GM12878 (cell line): ENCODE data around the gene MEIS1. TPM values are rescaled to one million over a fixed set of nuclear protein-coding genes. Genes with fewer than 3 reads are reported as not detected.

ENCODE experiments used
- ATAC-seq: fragments of 200-7000 bp; cut with Tn5 transposase; 3 replicates; pipeline ENCODE4 v1.9.1; 2020; ENCODE audit warnings: mild to moderate bottlenecking, moderate library complexity
- BruUV-seq: library from RNA; stranded (reverse); fragments of 400-500 nt; replicated peaks from 2 replicates; lab custom pipeline; 2021; lab: Mats Ljungman, UMichigan
- CTCF ChIA-PET: fragments of 300-600 bp; sonication (Branson Sonifier 250); formaldehyde crosslinking; extraction: SDS; loops from one replicate; lab custom pipeline; 2021; ENCODE audit warnings: inconsistent platforms; lab: Yijun Ruan, JAX
- POLR2A ChIA-PET: fragments of 350-600 bp; formaldehyde crosslinking; extraction: SDS; loops from one replicate; lab custom pipeline; 2021; ENCODE audit warnings: inconsistent platforms; lab: Charles Lee
- RAD21 ChIA-PET: fragments of 300-600 bp; sonication (Branson Sonifier 250); formaldehyde crosslinking; loops from one replicate; lab custom pipeline; 2023; ENCODE audit warnings: antibody characterized with exemption; ENCODE audit not compliant: unreplicated experiment; lab: Charles Lee
- SMC1A ChIA-PET: fragments of 300-600 bp; sonication (Branson Sonifier 250); formaldehyde crosslinking; loops from one replicate; lab custom pipeline; 2023; ENCODE audit not compliant: unreplicated experiment, uncharacterized antibody; lab: Charles Lee
- DNase-seq: peaks from one replicate; pipeline ENCODE4 v3.0.0-alpha.2; 2011; ENCODE audit warnings: low read depth, low spot score
- FAIRE-seq: peaks from 3 replicates; lab custom pipeline; 2011; peaks lifted over from hg19 to GRCh38; lab: Jason Lieb, UNC
- H2AFZ ChIP-seq: 2 replicates; pipeline ENCODE4 v1.6.0; 2011; ENCODE audit warnings: low read depth, low read length, control low read depth; ENCODE audit not compliant: control insufficient read depth
- H3K27ac ChIP-seq: 2 replicates; pipeline ENCODE4 v1.5.1; 2011; ENCODE audit warnings: control low read depth; ENCODE audit not compliant: control insufficient read depth, insufficient read depth
- H3K27me3 ChIP-seq, 2 experiments: replicated peaks in 1 of 2; 2 replicates each; pipeline versions ENCODE4 v1.6.0 to v1.6.1; 2011; ENCODE audit warnings: low read length in 1 of 2; ENCODE audit not compliant: control insufficient read depth in 2 of 2, insufficient read depth in 2 of 2
- H3K36me3 ChIP-seq, 2 experiments: 2 replicates each; pipeline ENCODE4 v1.5.1; 2011; ENCODE audit warnings: low read length in 1 of 2; ENCODE audit not compliant: control insufficient read depth in 2 of 2, insufficient read depth in 2 of 2
- H3K4me1 ChIP-seq: 2 replicates; pipeline ENCODE4 v1.6.1; 2011; ENCODE audit warnings: mild to moderate bottlenecking, low read length, moderate library complexity, mixed read lengths; ENCODE audit not compliant: control insufficient read depth, insufficient read depth
- H3K4me2 ChIP-seq: 2 replicates; pipeline ENCODE4 v1.6.0; 2011; ENCODE audit warnings: control low read depth; ENCODE audit not compliant: control insufficient read depth, insufficient read depth
- H3K4me3 ChIP-seq: fragments of 200-600 bp; sonication (generic); 2 replicates; pipeline ENCODE4 v1.5.1; 2016
- H3K79me2 ChIP-seq: 2 replicates; pipeline ENCODE4 v1.6.0; 2011; ENCODE audit warnings: low read length; ENCODE audit not compliant: control insufficient read depth, insufficient read depth
- H3K9ac ChIP-seq: 2 replicates; pipeline ENCODE4 v1.8.0; 2011; ENCODE audit warnings: low read length, control low read depth, mixed read lengths; ENCODE audit not compliant: control insufficient read depth, insufficient read depth
- H3K9me3 ChIP-seq: replicated peaks from 3 replicates; pipeline ENCODE4 v1.5.1; 2011; ENCODE audit warnings: mild to moderate bottlenecking, low read length; ENCODE audit not compliant: control insufficient read depth, insufficient read depth
- H4K20me1 ChIP-seq: 2 replicates; pipeline ENCODE4 v1.6.0; 2011; ENCODE audit not compliant: control insufficient read depth, insufficient read depth
- NR2F1 ChIP-seq: fragments of 450-650 bp; conservative IDR thresholded peaks from 2 replicates; pipeline ENCODE4 v1.6.1; 2017; ENCODE audit warnings: mild to moderate bottlenecking
- SMAD5 ChIP-seq: IDR thresholded peaks from 2 replicates; pipeline ENCODE4 v1.6.1; 2016; ENCODE audit warnings: antibody characterized with exemption, low read depth
- SRF ChIP-seq, 2 experiments: IDR thresholded peaks; 2 replicates each; pipeline ENCODE4 v1.6.1; 2011; ENCODE audit warnings: low read depth in 2 of 2, low read length in 2 of 2, mild to moderate bottlenecking in 1 of 2, moderate library complexity in 1 of 2
- STAT1 ChIP-seq: fragments of 450-650 bp; conservative IDR thresholded peaks from 2 replicates; pipeline ENCODE4 v1.6.1; 2014; ENCODE audit warnings: antibody characterized with exemption, mild to moderate bottlenecking
- SUZ12 ChIP-seq: fragments of 200-600 bp; sonication (generic); IDR thresholded peaks from one replicate; pipeline ENCODE4 v1.6.1; 2018; ENCODE audit warnings: antibody characterized with exemption, mild to moderate bottlenecking; ENCODE audit not compliant: unreplicated experiment
- TAF1 ChIP-seq: IDR thresholded peaks from 2 replicates; pipeline ENCODE4 v1.6.1; 2011; ENCODE audit warnings: mild to moderate bottlenecking, low read depth, low read length, borderline replicate concordance
- YBX1 ChIP-seq: fragments of 450-650 bp; IDR thresholded peaks from 2 replicates; pipeline ENCODE4 v1.6.1; 2016; ENCODE audit warnings: antibody characterized with exemption
- ZSCAN29 ChIP-seq: fragments of 450-650 bp; IDR thresholded peaks from 2 replicates; pipeline ENCODE4 v1.6.1; 2017; ENCODE audit warnings: mild to moderate bottlenecking, moderate library complexity
- WGBS: methylation state at CpG from one replicate; pipeline ENCODE4 v1.1.6; 2016; ENCODE audit warnings: low lambda C conversion rate; ENCODE audit not compliant: insufficient replicate concordance, insufficient coverage; ENCODE audit errors: missing lambda C conversion rate; 5-methylcytosine and 5-hydroxymethylcytosine counted together
- in situ Hi-C: fragments of 300-500 bp; cut with MboI; formaldehyde crosslinking; loops from 9 replicates; pipeline ENCODE4 v1.14.3; 2018; ENCODE audit warnings: mixed read lengths
- intact Hi-C: fragments of 100-400 bp; cut with micrococcal nuclease; formaldehyde crosslinking; loops from one replicate; pipeline ENCODE4 v1.14.2; 2022; ENCODE audit not compliant: unreplicated experiment
- polyA plus RNA-seq, 11 experiments: library from polyadenylated mRNA; depleted of rRNA in 4 of 11; unstranded in 6 of 11; stranded (reverse) in 5 of 11; fragments of >200 nt; fragmentation: Nextera tagmentation in 4 of 11; fragmentation: Illumina TruSeq in 1 of 11; extraction: Ambion mirVana in 4 of 11; extraction: Trizol in 1 of 11; gene quantifications; 1 replicate in 1 of 11; 2 replicates in 10 of 11; pipeline versions ENCODE4 v1.2.1 to v1.2.3, GENCODE V29; 2011 to 2016; ENCODE audit warnings: inconsistent platforms in 2 of 11, missing spikeins in 2 of 11, low read depth in 1 of 11
- total RNA-seq, 4 experiments: library from RNA; depleted of rRNA in 3 of 4; stranded (reverse); fragments of >200 nt in 3 of 4; fragmentation: Illumina TruSeq in 1 of 4; extraction: Trizol in 1 of 4; gene quantifications; 2 replicates each; pipeline versions ENCODE4 v1.2.1 to v1.2.3, GENCODE V29; 2013 to 2021
- TF ChIP-seq, protein P1 (sequence below): fragments of 450-650 bp; formaldehyde crosslinking; IDR thresholded peaks from 2 replicates; pipeline ENCODE4 v1.5.0; 2022; ENCODE audit warnings: mild to moderate bottlenecking, missing genetic modification characterization
- TF ChIP-seq, protein P2 (sequence below): fragments of 450-650 bp; IDR thresholded peaks from 2 replicates; pipeline ENCODE4 v1.6.1; 2017; ENCODE audit warnings: low read depth, mild to moderate bottlenecking, moderate library complexity
- TF ChIP-seq, protein P3 (sequence below): IDR thresholded peaks from 2 replicates; pipeline ENCODE4 v1.6.1; 2012; ENCODE audit warnings: low read depth, low read length, improper control_type of control experiment

Gene MEIS1
- total and polyA plus RNA-seq, 10 of the 15 experiments (the other 5 are each of a cell fraction or from before 2014, with no cell fraction given): 0.04 to 0.31 (median 0.14) TPM; not detected in 6

GRCh38 chr2:66583881-66584280 lies 149.0 kb downstream of the MEIS1 start:
- Histone ChIP-seq H3K9ac (no peak overlapping the region), H4K20me1 (no peaks in the 10 kb centered on the region), H3K27me3 (peaks cover 4 to 18% of the 10 kb centered on the region in 2 experiments), H3K4me1 (no peaks in the 10 kb centered on the region), H3K4me2 (no peak overlapping the region), H3K27ac (no peak overlapping the region), H3K4me3 (no peak overlapping the region), H3K36me3 (no peaks in the 10 kb centered on the region), H2AFZ (no peak overlapping the region), H3K9me3 (no peaks in the 10 kb centered on the region), H3K79me2 (no peaks in the 10 kb centered on the region)
- FAIRE-seq: no peak
- intact Hi-C loops: no loop called here
- RAD21 ChIA-PET: no interaction called here
- no peak for ATAC-seq
- BruUV-seq: no TSS peak
- TF ChIP-seq, protein P1, sequence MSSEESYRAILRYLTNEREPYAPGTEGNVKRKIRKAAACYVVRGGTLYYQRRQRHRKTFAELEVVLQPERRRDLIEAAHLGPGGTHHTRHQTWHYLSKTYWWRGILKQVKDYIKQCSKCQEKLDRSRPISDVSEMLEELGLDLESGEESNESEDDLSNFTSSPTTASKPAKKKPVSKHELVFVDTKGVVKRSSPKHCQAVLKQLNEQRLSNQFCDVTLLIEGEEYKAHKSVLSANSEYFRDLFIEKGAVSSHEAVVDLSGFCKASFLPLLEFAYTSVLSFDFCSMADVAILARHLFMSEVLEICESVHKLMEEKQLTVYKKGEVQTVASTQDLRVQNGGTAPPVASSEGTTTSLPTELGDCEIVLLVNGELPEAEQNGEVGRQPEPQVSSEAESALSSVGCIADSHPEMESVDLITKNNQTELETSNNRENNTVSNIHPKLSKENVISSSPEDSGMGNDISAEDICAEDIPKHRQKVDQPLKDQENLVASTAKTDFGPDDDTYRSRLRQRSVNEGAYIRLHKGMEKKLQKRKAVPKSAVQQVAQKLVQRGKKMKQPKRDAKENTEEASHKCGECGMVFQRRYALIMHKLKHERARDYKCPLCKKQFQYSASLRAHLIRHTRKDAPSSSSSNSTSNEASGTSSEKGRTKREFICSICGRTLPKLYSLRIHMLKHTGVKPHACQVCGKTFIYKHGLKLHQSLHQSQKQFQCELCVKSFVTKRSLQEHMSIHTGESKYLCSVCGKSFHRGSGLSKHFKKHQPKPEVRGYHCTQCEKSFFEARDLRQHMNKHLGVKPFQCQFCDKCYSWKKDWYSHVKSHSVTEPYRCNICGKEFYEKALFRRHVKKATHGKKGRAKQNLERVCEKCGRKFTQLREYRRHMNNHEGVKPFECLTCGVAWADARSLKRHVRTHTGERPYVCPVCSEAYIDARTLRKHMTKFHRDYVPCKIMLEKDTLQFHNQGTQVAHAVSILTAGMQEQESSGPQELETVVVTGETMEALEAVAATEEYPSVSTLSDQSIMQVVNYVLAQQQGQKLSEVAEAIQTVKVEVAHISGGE (CRISPR knock-in tag): no peak
- TF ChIP-seq SMAD5 (no peak), ZSCAN29 (no peak)
- CTCF ChIA-PET: no interaction called here
- DNase-seq: no peak
- SMC1A ChIA-PET: no interaction called here
- in situ Hi-C loops: no loop called here
- WGBS: 0% methylated on average over 5 of the region's 5 CpGs
- POLR2A ChIA-PET: no interaction called here

DNA sequence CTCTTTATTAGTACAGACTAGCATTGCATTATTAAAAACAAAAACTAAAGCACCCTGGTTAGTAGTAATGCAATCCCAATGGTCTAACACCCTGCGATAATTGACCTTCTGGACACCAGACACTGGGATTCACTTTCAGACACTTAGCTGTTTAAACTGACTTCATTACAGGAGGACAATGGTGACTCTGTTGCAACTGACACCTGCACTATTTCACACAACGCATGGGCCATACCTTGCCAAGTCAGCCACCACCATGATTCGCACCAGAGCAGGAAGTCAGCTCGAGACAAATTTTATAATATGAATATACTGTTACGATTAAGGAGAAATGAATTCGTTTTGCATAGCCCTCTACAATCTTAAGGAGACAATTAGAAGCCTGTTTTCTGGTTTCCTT lies 150.7 kb downstream of the MEIS1 start:
- Histone ChIP-seq H3K79me2 (no peaks in the 10 kb centered on the region), H3K4me3 (no peak overlapping the region), H3K9me3 (no peaks in the 10 kb centered on the region), H3K36me3 (no peaks in the 10 kb centered on the region), H3K9ac (no peak overlapping the region), H3K27ac (no peak overlapping the region), H2AFZ (no peak overlapping the region), H4K20me1 (no peaks in the 10 kb centered on the region), H3K4me2 (no peak overlapping the region), H3K27me3 (peaks cover 4 to 18% of the 10 kb centered on the region in 2 experiments), H3K4me1 (no peaks in the 10 kb centered on the region)
- RAD21 ChIA-PET: no interaction called here
- 19% methylated on average over 6 of the region's 6 CpGs for WGBS
- intact Hi-C loops: no loop called here
- SMC1A ChIA-PET: no interaction called here
- CTCF ChIA-PET: no interaction called here
- ATAC-seq: no peak
- FAIRE-seq: no peak
- in situ Hi-C loops: no loop called here
- no TSS peak for BruUV-seq
- POLR2A ChIA-PET: no interaction called here
- no peak for DNase-seq
- no peak for TF ChIP-seq SUZ12
- TF ChIP-seq, protein P2, sequence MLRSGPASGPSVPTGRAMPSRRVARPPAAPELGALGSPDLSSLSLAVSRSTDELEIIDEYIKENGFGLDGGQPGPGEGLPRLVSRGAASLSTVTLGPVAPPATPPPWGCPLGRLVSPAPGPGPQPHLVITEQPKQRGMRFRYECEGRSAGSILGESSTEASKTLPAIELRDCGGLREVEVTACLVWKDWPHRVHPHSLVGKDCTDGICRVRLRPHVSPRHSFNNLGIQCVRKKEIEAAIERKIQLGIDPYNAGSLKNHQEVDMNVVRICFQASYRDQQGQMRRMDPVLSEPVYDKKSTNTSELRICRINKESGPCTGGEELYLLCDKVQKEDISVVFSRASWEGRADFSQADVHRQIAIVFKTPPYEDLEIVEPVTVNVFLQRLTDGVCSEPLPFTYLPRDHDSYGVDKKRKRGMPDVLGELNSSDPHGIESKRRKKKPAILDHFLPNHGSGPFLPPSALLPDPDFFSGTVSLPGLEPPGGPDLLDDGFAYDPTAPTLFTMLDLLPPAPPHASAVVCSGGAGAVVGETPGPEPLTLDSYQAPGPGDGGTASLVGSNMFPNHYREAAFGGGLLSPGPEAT: no peak
- no peak for TF ChIP-seq YBX1
- TF ChIP-seq, protein P3, sequence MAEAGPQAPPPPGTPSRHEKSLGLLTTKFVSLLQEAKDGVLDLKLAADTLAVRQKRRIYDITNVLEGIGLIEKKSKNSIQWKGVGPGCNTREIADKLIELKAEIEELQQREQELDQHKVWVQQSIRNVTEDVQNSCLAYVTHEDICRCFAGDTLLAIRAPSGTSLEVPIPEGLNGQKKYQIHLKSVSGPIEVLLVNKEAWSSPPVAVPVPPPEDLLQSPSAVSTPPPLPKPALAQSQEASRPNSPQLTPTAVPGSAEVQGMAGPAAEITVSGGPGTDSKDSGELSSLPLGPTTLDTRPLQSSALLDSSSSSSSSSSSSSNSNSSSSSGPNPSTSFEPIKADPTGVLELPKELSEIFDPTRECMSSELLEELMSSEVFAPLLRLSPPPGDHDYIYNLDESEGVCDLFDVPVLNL: no peak
- TF ChIP-seq NR2F1: no peak
- no peak for TF ChIP-seq STAT1
- TF ChIP-seq TAF1: no peak
- TF ChIP-seq SRF (IDR thresholded peaks at IDR 0.05; ENCODE audit: low read depth in 2 of 2, low read length in 2 of 2): no peak
